Measurements from ENCODE around the gene BCAN. TPM values are rescaled to one million over a fixed set of nuclear protein-coding genes. Genes with fewer than 3 reads are reported as not detected.

BCAN gene
- total RNA-seq, 1 experiment from 2014 or later = 0.37 TPM

DNA sequence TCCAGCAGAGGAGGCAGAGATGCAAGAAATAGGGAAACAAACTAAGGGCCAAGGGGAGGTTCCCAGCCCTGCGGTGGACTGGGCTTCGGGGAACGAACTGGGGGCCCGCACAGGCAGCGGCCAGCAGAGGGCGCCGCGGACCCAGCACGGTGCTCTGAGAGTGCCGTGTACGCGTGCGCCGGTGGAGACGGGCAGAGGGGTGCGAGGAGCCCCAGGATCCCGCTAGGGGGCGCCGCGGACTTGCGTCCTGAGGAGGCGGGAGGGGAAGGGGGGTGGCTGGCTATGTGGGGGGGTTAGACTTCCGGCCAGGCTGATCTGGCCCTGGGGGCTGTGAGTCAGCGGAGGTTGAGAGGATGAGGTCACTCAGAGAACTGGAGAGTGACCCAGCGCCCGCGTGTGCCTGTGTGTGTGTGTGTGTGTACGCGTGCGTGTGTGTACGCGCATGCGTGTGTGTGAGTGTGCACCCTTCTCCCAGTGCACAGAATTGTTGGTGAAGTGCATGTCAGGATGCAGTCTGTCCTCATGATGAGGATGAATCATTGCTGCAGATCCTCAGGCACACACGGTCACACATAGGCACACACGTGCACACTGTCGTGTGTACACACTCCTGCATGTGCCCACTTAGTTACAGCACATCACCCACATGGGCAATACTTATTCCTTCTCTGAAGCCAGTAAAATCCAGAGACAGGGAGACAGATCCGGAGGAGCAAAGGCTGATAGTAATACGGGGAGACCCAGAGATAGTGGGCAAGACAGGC, 18.3 kb downstream of the BCAN start:
- POLR2A ChIA-PET = interaction anchor here (0.7 to 3.6 kb wide), 19 partner anchors 12 to 159 kb away, joined by 3 to 58 read pairs (median 6); partner anchors contain the start of genes HDGF, ISG20L2, MEF2D and METTL25B
- Mint-ChIP-seq H3K36me3 (ENCODE audit: insufficient read depth, unreplicated experiment) (peaks cover 18% of the 10 kb centered on the region), H3K27ac (ENCODE audit: low read depth, unreplicated experiment) (peak overlapping the region; percentile 83), H3K4me1 (ENCODE audit: insufficient read depth, unreplicated experiment) (peaks cover 49% of the 10 kb centered on the region), H3K4me3 (ENCODE audit: unreplicated experiment) (peak overlapping the region; percentile 87), H3K27me3 (ENCODE audit: insufficient read depth, unreplicated experiment) (no peaks in the 10 kb centered on the region), H3K9me3 (ENCODE audit: unreplicated experiment) (no peaks in the 10 kb centered on the region)
- TSS peak; percentile 99 for BruUV-seq (replicated peaks)
- TF ChIP-seq, protein P1, sequence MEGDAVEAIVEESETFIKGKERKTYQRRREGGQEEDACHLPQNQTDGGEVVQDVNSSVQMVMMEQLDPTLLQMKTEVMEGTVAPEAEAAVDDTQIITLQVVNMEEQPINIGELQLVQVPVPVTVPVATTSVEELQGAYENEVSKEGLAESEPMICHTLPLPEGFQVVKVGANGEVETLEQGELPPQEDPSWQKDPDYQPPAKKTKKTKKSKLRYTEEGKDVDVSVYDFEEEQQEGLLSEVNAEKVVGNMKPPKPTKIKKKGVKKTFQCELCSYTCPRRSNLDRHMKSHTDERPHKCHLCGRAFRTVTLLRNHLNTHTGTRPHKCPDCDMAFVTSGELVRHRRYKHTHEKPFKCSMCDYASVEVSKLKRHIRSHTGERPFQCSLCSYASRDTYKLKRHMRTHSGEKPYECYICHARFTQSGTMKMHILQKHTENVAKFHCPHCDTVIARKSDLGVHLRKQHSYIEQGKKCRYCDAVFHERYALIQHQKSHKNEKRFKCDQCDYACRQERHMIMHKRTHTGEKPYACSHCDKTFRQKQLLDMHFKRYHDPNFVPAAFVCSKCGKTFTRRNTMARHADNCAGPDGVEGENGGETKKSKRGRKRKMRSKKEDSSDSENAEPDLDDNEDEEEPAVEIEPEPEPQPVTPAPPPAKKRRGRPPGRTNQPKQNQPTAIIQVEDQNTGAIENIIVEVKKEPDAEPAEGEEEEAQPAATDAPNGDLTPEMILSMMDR (IDR thresholded peaks at IDR 0.05; ENCODE audit: unreplicated experiment) = peak; percentile 98
- CTCF ChIA-PET = interaction anchor here (0.6 to 13.0 kb wide), 67 partner anchors 10 to 1439 kb away, joined by 3 to 552 read pairs (median 5); partner anchors contain the start of genes BCAN, CRABP2, HAPLN2 and ISG20L2
- intact Hi-C loops (cut with micrococcal nuclease) = loop anchor here (1.0 kb wide), 4 partner anchors 18 to 66 kb away; no protein-coding TSS in a partner anchor
- DNase-seq (ENCODE audit: unreplicated experiment) = peak; percentile 99

GRCh38 chr1:156660752-156661112, 18.8 kb downstream of the BCAN start:
- ChIA-PET POLR2A (interaction anchor here (0.7 to 3.6 kb wide), 30 partner anchors 8 to 467 kb away, joined by 3 to 58 read pairs (median 4); partner anchors contain the start of genes HDGF, ISG20L2, MEF2D and METTL25B), CTCF (interaction anchor here (0.6 to 13.0 kb wide), 43 partner anchors 11 to 1926 kb away, joined by 3 to 552 read pairs (median 5); partner anchors contain the start of genes CRABP2, HAPLN2, ISG20L2 and METTL25B)
- Mint-ChIP-seq H3K36me3 (ENCODE audit: insufficient read depth, unreplicated experiment) (peaks cover 18% of the 10 kb centered on the region), H3K4me3 (ENCODE audit: unreplicated experiment) (peak overlapping the region; percentile 87), H3K27me3 (ENCODE audit: insufficient read depth, unreplicated experiment) (no peaks in the 10 kb centered on the region), H3K4me1 (ENCODE audit: insufficient read depth, unreplicated experiment) (peaks cover 49% of the 10 kb centered on the region), H3K27ac (ENCODE audit: low read depth, unreplicated experiment) (peak overlapping the region; percentile 83), H3K9me3 (ENCODE audit: unreplicated experiment) (no peaks in the 10 kb centered on the region)
- intact Hi-C loops (cut with micrococcal nuclease) = loop anchor here (1.0 kb wide), 4 partner anchors 18 to 66 kb away; no protein-coding TSS in a partner anchor
- TSS peak; percentile 88 for BruUV-seq (replicated peaks)
- DNase-seq (ENCODE audit: unreplicated experiment) = no peak
- TF ChIP-seq, protein P1 (IDR thresholded peaks at IDR 0.05; ENCODE audit: unreplicated experiment) = no peak

DNA sequence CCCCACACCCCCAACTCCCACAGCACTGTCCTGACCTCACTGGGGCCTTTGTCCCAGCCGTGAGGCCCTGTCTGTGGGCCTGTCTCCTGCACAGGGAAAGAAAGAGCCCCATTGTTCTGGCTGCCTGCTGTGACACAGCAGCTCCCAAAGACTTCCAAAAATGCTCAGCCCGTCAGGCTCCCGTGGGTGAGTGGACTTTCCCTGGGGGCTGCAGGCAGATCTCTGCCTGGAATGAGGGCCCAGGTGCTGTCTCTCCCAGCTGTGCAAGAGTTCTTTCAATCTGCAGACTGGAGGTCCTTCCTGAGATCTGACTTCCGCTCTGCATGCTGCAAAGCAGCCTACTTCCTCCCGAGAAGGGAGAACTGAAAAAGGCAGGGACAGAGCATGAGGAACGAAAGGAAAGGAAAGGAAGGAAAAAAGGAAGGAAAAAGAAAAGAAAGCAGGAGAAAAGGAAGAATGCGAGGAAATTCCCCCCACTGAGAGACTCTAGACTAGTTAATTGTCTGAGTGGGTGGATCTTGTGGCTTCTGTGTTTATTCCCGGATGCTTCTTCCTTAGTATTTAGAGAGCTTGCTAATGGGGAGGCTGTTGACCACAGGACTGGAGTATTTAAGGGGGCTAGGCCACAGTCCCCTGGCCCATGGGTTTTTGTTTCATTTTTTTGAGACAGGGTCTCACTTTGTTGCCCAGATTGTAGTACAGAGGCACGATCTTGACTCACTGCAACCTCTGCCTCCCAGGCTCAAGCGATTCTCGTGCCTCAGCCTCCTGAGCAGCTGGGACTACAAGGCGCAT, 20.3 kb downstream of the BCAN start:
- Mint-ChIP-seq H3K27me3 (ENCODE audit: insufficient read depth, unreplicated experiment) (no peaks in the 10 kb centered on the region), H3K36me3 (ENCODE audit: insufficient read depth, unreplicated experiment) (peaks cover 18% of the 10 kb centered on the region), H3K27ac (ENCODE audit: low read depth, unreplicated experiment) (no peak overlapping the region), H3K9me3 (ENCODE audit: unreplicated experiment) (no peaks in the 10 kb centered on the region), H3K4me1 (ENCODE audit: insufficient read depth, unreplicated experiment) (peaks cover 54% of the 10 kb centered on the region), H3K4me3 (ENCODE audit: unreplicated experiment) (no peak overlapping the region)
- no peak for DNase-seq (ENCODE audit: unreplicated experiment)
- no TSS peak for BruUV-seq (replicated peaks)
- intact Hi-C loops (cut with micrococcal nuclease) = no loop called here
- TF ChIP-seq, protein P1 (IDR thresholded peaks at IDR 0.05; ENCODE audit: unreplicated experiment) = no peak
- ChIA-PET POLR2A (interaction anchor here (0.7 to 3.6 kb wide), 9 partner anchors 15 to 157 kb away, joined by 4 to 58 read pairs (median 10); partner anchors contain the start of genes HDGF, ISG20L2, METTL25B and MRPL24), CTCF (interaction anchor here (0.6 to 13.0 kb wide), 20 partner anchors 12 to 266 kb away, joined by 3 to 552 read pairs (median 9); partner anchors contain the start of genes CRABP2, HAPLN2, ISG20L2 and METTL25B)
